ENCODE data around the gene VMP1. TPM values are rescaled to one million over a fixed set of nuclear protein-coding genes. Genes with fewer than 3 reads are reported as not detected.
"Not testable (repeated sequence)": the region's sequence is repeated elsewhere in the genome, so short reads cannot be mapped to it uniquely, and the experiment has no call there.

Gene VMP1
- total RNA-seq, 1 donor from 2014 or later = 314 TPM

DNA sequence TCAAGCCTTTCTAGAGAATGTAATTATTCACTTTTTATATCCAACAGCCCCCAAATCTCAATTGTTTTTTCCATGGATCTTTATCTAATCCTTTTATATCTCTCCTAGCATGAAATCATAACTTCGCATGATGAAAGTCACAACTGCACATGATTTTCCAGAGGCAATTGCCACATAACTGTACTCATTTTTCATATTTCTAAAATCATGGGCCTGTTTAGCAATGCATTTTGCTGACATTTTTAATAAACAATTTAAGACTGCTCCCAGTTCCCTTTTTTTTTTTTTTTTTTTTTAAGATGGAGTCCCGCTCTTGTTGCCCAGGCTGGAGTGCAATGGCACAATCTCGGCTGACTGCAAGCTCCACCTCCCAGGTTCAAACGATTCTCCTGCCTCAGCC lies 83.5 kb downstream of the VMP1 start:
- TF ChIP-seq CTCF (IDR thresholded peaks at IDR 0.05; ENCODE audit: insufficient read depth, low read depth, low read length) (no peak), EZH2 (IDR thresholded peaks at IDR 0.05; ENCODE audit: insufficient read depth, low read length) (no peak)
- H2AFZ ChIP-seq (ENCODE audit: low read depth, low read length) = no peak overlapping the region
- H3K36me3 ChIP-seq (ENCODE audit: insufficient read depth, low read length) = peaks cover 2% of the 10 kb centered on the region
- no peaks in the 10 kb centered on the region for H3K27me3 Mint-ChIP-seq (ENCODE audit: low read depth, unreplicated experiment)
- H3K79me2 ChIP-seq (ENCODE audit: insufficient read depth, low read length) = peaks cover 24% of the 10 kb centered on the region
- H3K4me3 ChIP-seq (ENCODE audit: insufficient read depth, low read depth, low read length) = no peak overlapping the region
- no peak overlapping the region for H3K9ac ChIP-seq (ENCODE audit: low read length)
- DNase-seq (ENCODE audit: low read depth) = no peak
- peaks cover 3% of the 10 kb centered on the region for H3K36me3 Mint-ChIP-seq (ENCODE audit: low read depth, unreplicated experiment)
- no peaks in the 10 kb centered on the region for H4K20me1 ChIP-seq (ENCODE audit: insufficient read depth, low read length)
- peaks cover 20% of the 10 kb centered on the region for H3K4me1 ChIP-seq (ENCODE audit: insufficient read depth, low read length)
- H3K4me2 ChIP-seq (ENCODE audit: low read length) = no peak overlapping the region
- no peaks in the 10 kb centered on the region for H3K27me3 ChIP-seq (ENCODE audit: insufficient read depth, low read length)
- no peaks in the 10 kb centered on the region for H3K9me3 ChIP-seq (ENCODE audit: insufficient read depth, low read depth, low read length)
- H3K27ac ChIP-seq (ENCODE audit: low read depth, low read length) = peak overlapping the region; percentile 89
- no peak overlapping the region for H3K27ac Mint-ChIP-seq (ENCODE audit: unreplicated experiment)
- H3K4me1 Mint-ChIP-seq (ENCODE audit: low read depth, unreplicated experiment) = peaks cover 27% of the 10 kb centered on the region
- no peak for FAIRE-seq
- no peaks in the 10 kb centered on the region for H3K9me3 Mint-ChIP-seq (ENCODE audit: unreplicated experiment)
- no peak overlapping the region for H3K4me3 Mint-ChIP-seq (ENCODE audit: unreplicated experiment)

- H3K9me3 ChIP-seq (ENCODE audit: insufficient read depth, low read depth, low read length) = no peaks in the 10 kb centered on the region
- H3K79me2 ChIP-seq (ENCODE audit: insufficient read depth, low read length) = peaks cover 24% of the 10 kb centered on the region
- peak overlapping the region; percentile 89 for H3K27ac ChIP-seq (ENCODE audit: low read depth, low read length)
- H3K27me3 ChIP-seq (ENCODE audit: insufficient read depth, low read length) = no peaks in the 10 kb centered on the region
- no peak overlapping the region for H3K4me2 ChIP-seq (ENCODE audit: low read length)
- H2AFZ ChIP-seq (ENCODE audit: low read depth, low read length) = no peak overlapping the region
- DNase-seq (ENCODE audit: low read depth) (peak; percentile 95), FAIRE-seq (peak; percentile 13)
- H3K9ac ChIP-seq (ENCODE audit: low read length) = peak overlapping the region; percentile 57
- no peaks in the 10 kb centered on the region for H4K20me1 ChIP-seq (ENCODE audit: insufficient read depth, low read length)
- Mint-ChIP-seq H3K4me1 (ENCODE audit: low read depth, unreplicated experiment) (peaks cover 22% of the 10 kb centered on the region), H3K9me3 (ENCODE audit: unreplicated experiment) (no peaks in the 10 kb centered on the region), H3K4me3 (ENCODE audit: unreplicated experiment) (no peak overlapping the region), H3K36me3 (ENCODE audit: low read depth, unreplicated experiment) (peaks cover 3% of the 10 kb centered on the region), H3K27me3 (ENCODE audit: low read depth, unreplicated experiment) (no peaks in the 10 kb centered on the region), H3K27ac (ENCODE audit: unreplicated experiment) (peak overlapping the region; percentile 92)
- TF ChIP-seq EZH2 (IDR thresholded peaks at IDR 0.05; ENCODE audit: insufficient read depth, low read length) = no peak
- no peak for TF ChIP-seq CTCF (IDR thresholded peaks at IDR 0.05; ENCODE audit: insufficient read depth, low read depth, low read length)
- peaks cover 2% of the 10 kb centered on the region for H3K36me3 ChIP-seq (ENCODE audit: insufficient read depth, low read length)
- no peak overlapping the region for H3K4me3 ChIP-seq (ENCODE audit: insufficient read depth, low read depth, low read length)
- H3K4me1 ChIP-seq (ENCODE audit: insufficient read depth, low read length) = peaks cover 14% of the 10 kb centered on the region
These were observed 84.4 kb downstream of the VMP1 start for GRCh38 chr17:59791603-59792457.

GRCh38 chr17:59792458-59792823 lies 85.0 kb downstream of the VMP1 start:
- H3K9me3 ChIP-seq (ENCODE audit: insufficient read depth, low read depth, low read length); H3K4me2 ChIP-seq (ENCODE audit: low read length); H3K36me3 Mint-ChIP-seq (ENCODE audit: low read depth, unreplicated experiment); H2AFZ ChIP-seq (ENCODE audit: low read depth, low read length); H3K27me3 ChIP-seq (ENCODE audit: insufficient read depth, low read length); DNase-seq (ENCODE audit: low read depth); H3K4me3 ChIP-seq (ENCODE audit: insufficient read depth, low read depth, low read length); H3K27me3 Mint-ChIP-seq (ENCODE audit: low read depth, unreplicated experiment); H4K20me1 ChIP-seq (ENCODE audit: insufficient read depth, low read length); H3K4me3 Mint-ChIP-seq (ENCODE audit: unreplicated experiment); H3K9me3 Mint-ChIP-seq (ENCODE audit: unreplicated experiment); FAIRE-seq; H3K4me1 ChIP-seq (ENCODE audit: insufficient read depth, low read length); H3K36me3 ChIP-seq (ENCODE audit: insufficient read depth, low read length): not testable (repeated sequence)
- H3K27ac ChIP-seq (ENCODE audit: low read depth, low read length) = peak overlapping the region; percentile 89
- H3K79me2 ChIP-seq (ENCODE audit: insufficient read depth, low read length) = peaks cover 21% of the 10 kb centered on the region
- peak overlapping the region; percentile 57 for H3K9ac ChIP-seq (ENCODE audit: low read length)
- Mint-ChIP-seq H3K27ac (ENCODE audit: unreplicated experiment) (peak overlapping the region; percentile 92), H3K4me1 (ENCODE audit: low read depth, unreplicated experiment) (peaks cover 18% of the 10 kb centered on the region)
